H1 (cell line): ENCODE measurements around the gene IREB2. TPM values are rescaled to one million over a fixed set of nuclear protein-coding genes. Genes with fewer than 3 reads are reported as not detected.

Experiments
- CTCF ChIA-PET: fragments of 300-600 bp; sonication (Branson Sonifier 250); formaldehyde crosslinking; loops from one replicate; lab custom pipeline; 2021; ENCODE audit not compliant: partially characterized antibody; lab: Charles Lee
- POLR2A ChIA-PET: fragments of 300-600 bp; sonication (Branson Sonifier 250); formaldehyde crosslinking; loops from one replicate; lab custom pipeline; 2021; ENCODE audit warnings: inconsistent platforms; ENCODE audit not compliant: partially characterized antibody; lab: Charles Lee
- DNase-seq, 2 experiments: peaks; one replicate each; pipeline versions ENCODE4 v3.0.0 to v3.0.0-alpha.2; 2010 to 2022; ENCODE audit warnings: low spot score in 2 of 2, low read depth in 1 of 2, mixed read lengths in 1 of 2
- FAIRE-seq: peaks from 2 replicates; lab custom pipeline; 2011; peaks lifted over from hg19 to GRCh38; lab: Jason Lieb, UNC
- H2AFZ ChIP-seq: 2 replicates; pipeline ENCODE4 v1.8.1; 2012; ENCODE audit warnings: low read length, inconsistent platforms
- H2AK5ac ChIP-seq: 2 replicates; pipeline ENCODE4 v1.6.1; 2013; ENCODE audit warnings: low read depth, low read length
- H2BK120ac ChIP-seq: replicated peaks from 2 replicates; pipeline ENCODE3; 2013; ENCODE audit warnings: low read depth, low read length, inconsistent platforms
- H2BK12ac ChIP-seq: 2 replicates; pipeline ENCODE4 v1.6.1; 2013; ENCODE audit warnings: low read depth, low read length
- H2BK15ac ChIP-seq: 2 replicates; pipeline ENCODE4 v1.6.1; 2013; ENCODE audit warnings: low read length
- H2BK20ac ChIP-seq: 2 replicates; pipeline ENCODE4 v1.6.1; 2013; ENCODE audit warnings: low read length
- H2BK5ac ChIP-seq: 2 replicates; pipeline ENCODE4 v1.6.1; 2013; ENCODE audit warnings: low read depth, low read length
- H3K14ac ChIP-seq: 2 replicates; pipeline ENCODE4 v1.6.1; 2013; ENCODE audit warnings: inconsistent platforms; ENCODE audit not compliant: insufficient read length
- H3K18ac ChIP-seq: 2 replicates; pipeline ENCODE4 v1.6.1; 2013; ENCODE audit warnings: low read length; ENCODE audit errors: extremely low read depth
- H3K23ac ChIP-seq: 2 replicates; pipeline ENCODE4 v1.6.1; 2013; ENCODE audit warnings: inconsistent platforms; ENCODE audit not compliant: insufficient read length
- H3K23me2 ChIP-seq: 2 replicates; pipeline ENCODE4 v1.6.1; 2013; ENCODE audit warnings: low read depth, low read length
- H3K27ac ChIP-seq: 2 replicates; pipeline ENCODE4 v1.6.1; 2011; ENCODE audit warnings: low read depth, low read length, inconsistent platforms
- H3K27me3 ChIP-seq, 4 experiments: replicated peaks in 1 of 4; 1 replicate in 1 of 4; 2 replicates in 3 of 4; pipeline versions ENCODE4 v1.6.1 to v1.8.1; 2011 to 2013; ENCODE audit warnings: low read length in 3 of 4, mild to moderate bottlenecking in 3 of 4, inconsistent platforms in 2 of 4, mixed read lengths in 2 of 4, moderate library complexity in 1 of 4; ENCODE audit not compliant: control insufficient read depth in 3 of 4, insufficient read depth in 3 of 4; ENCODE audit errors: extremely low read depth in 1 of 4
- H3K36me3 ChIP-seq, 4 experiments: 2 replicates each; pipeline versions ENCODE4 v1.6.1 to v1.8.1; 2011 to 2013; ENCODE audit warnings: mild to moderate bottlenecking in 4 of 4, low read length in 3 of 4, moderate library complexity in 2 of 4, control low read depth in 1 of 4, inconsistent platforms in 1 of 4; ENCODE audit not compliant: insufficient read depth in 4 of 4, control insufficient read depth in 2 of 4
- H3K4ac ChIP-seq: replicated peaks from 2 replicates; pipeline ENCODE3; 2013; ENCODE audit warnings: low read length, low read depth, mixed read lengths, inconsistent platforms; ENCODE audit not compliant: insufficient read length
- H3K4me1 ChIP-seq, 4 experiments: replicated peaks in 1 of 4; 1 replicate in 1 of 4; 2 replicates in 3 of 4; pipeline versions ENCODE4 v1.6.1 to v1.8.1; 2011 to 2013; ENCODE audit warnings: low read length in 3 of 4, inconsistent platforms in 2 of 4, mixed read lengths in 1 of 4; ENCODE audit not compliant: insufficient read depth in 4 of 4, control insufficient read depth in 3 of 4
- H3K4me2 ChIP-seq, 2 experiments: 2 replicates each; pipeline versions ENCODE4 v1.6.1 to v1.8.1; 2011 to 2013; ENCODE audit warnings: low read depth in 2 of 2, low read length in 2 of 2, control low read depth in 1 of 2, inconsistent platforms in 1 of 2, mild to moderate bottlenecking in 1 of 2; ENCODE audit not compliant: insufficient read depth in 1 of 2
- H3K4me3 ChIP-seq, 4 experiments: fragments of 200-600, 300-600 bp in 1 of 4; sonication (generic), shearing (Covaris generic), sonication (Bioruptor Twin) in 1 of 4; 2 replicates each; pipeline versions ENCODE4 v1.5.1 to v1.8.1; 2011 to 2016; ENCODE audit warnings: low read length in 4 of 4, low read depth in 3 of 4, control low read depth in 2 of 4, inconsistent platforms in 2 of 4, mild to moderate bottlenecking in 2 of 4, mixed read lengths in 1 of 4, moderate library complexity in 1 of 4; ENCODE audit not compliant: insufficient read depth in 2 of 4; ENCODE audit errors: extremely low read depth in 1 of 4
- H3K56ac ChIP-seq: replicated peaks from 2 replicates; pipeline ENCODE3; 2013; ENCODE audit warnings: low read depth, mild to moderate bottlenecking, mixed read lengths, low read length, inconsistent platforms; ENCODE audit not compliant: insufficient read length
- H3K79me1 ChIP-seq: 2 replicates; pipeline ENCODE4 v1.6.1; 2013; ENCODE audit warnings: low read depth, low read length, control low read depth
- H3K79me2 ChIP-seq, 2 experiments: 2 replicates each; pipeline versions ENCODE4 v1.6.1 to v1.8.1; 2012 to 2013; ENCODE audit warnings: low read length in 2 of 2, mild to moderate bottlenecking in 2 of 2, inconsistent platforms in 1 of 2; ENCODE audit not compliant: insufficient read depth in 2 of 2, control insufficient read depth in 1 of 2
- H3K9ac ChIP-seq, 4 experiments: replicated peaks in 1 of 4; 1 replicate in 1 of 4; 2 replicates in 3 of 4; pipeline versions ENCODE4 v1.6.1 to v1.8.1; 2011 to 2013; ENCODE audit warnings: low read depth in 3 of 4, low read length in 3 of 4, control low read depth in 2 of 4, mild to moderate bottlenecking in 2 of 4, moderate library complexity in 2 of 4, inconsistent platforms in 1 of 4; ENCODE audit errors: extremely low read depth in 1 of 4
- H3K9me3 ChIP-seq, 2 experiments: 2 replicates each; pipeline versions ENCODE4 v1.6.1 to v1.8.1; 2012 to 2013; ENCODE audit warnings: mild to moderate bottlenecking in 2 of 2, moderate library complexity in 2 of 2, control low read depth in 1 of 2, inconsistent platforms in 1 of 2, low read depth in 1 of 2, low read length in 1 of 2, mixed read lengths in 1 of 2; ENCODE audit not compliant: insufficient read depth in 2 of 2
- H4K20me1 ChIP-seq, 2 experiments: replicated peaks in 1 of 2; 2 replicates each; pipeline versions ENCODE3 to v1.8.1; 2011 to 2013; ENCODE audit warnings: inconsistent platforms in 2 of 2, low read length in 2 of 2, mild to moderate bottlenecking in 1 of 2; ENCODE audit not compliant: insufficient read depth in 2 of 2, control insufficient read depth in 1 of 2
- H4K5ac ChIP-seq: 2 replicates; pipeline ENCODE4 v1.6.1; 2013; ENCODE audit warnings: low read length, low read depth, mixed read lengths, inconsistent platforms; ENCODE audit not compliant: insufficient read length
- H4K8ac ChIP-seq: 2 replicates; pipeline ENCODE4 v1.8.0; 2013; ENCODE audit warnings: mild to moderate bottlenecking, moderate library complexity, low read length, inconsistent platforms; ENCODE audit not compliant: insufficient read depth; ENCODE audit errors: extremely low read depth
- H4K91ac ChIP-seq: replicated peaks from 2 replicates; pipeline ENCODE3; 2013; ENCODE audit warnings: low read length, mixed read lengths, inconsistent platforms; ENCODE audit not compliant: insufficient read length
- POU5F1 ChIP-seq: IDR thresholded peaks from 2 replicates; pipeline ENCODE4 v1.6.1; 2011; ENCODE audit warnings: low read depth, mild to moderate bottlenecking, low read length, moderate library complexity
- RBBP5 ChIP-seq: IDR thresholded peaks from 2 replicates; pipeline ENCODE4 v1.7.1; 2012; ENCODE audit warnings: low read depth, mild to moderate bottlenecking, inconsistent platforms, low read length, moderate library complexity, borderline replicate concordance
- SRF ChIP-seq: IDR thresholded peaks from 2 replicates; pipeline ENCODE4 v1.6.1; 2011; ENCODE audit warnings: mild to moderate bottlenecking, low read depth, low read length, moderate library complexity
- WGBS, 2 experiments: shearing (Covaris generic) in 1 of 2; methylation state at CpG; one replicate each; pipeline versions ENCODE4 v1.1.6 to v1.1.7; 2013 to 2015; ENCODE audit warnings: low lambda C conversion rate in 2 of 2, mixed read lengths in 2 of 2, inconsistent platforms in 1 of 2, low coverage in 1 of 2, missing lambda C conversion rate in 1 of 2; ENCODE audit not compliant: insufficient replicate concordance in 2 of 2, insufficient coverage in 1 of 2, insufficient read length in 1 of 2; ENCODE audit errors: extremely low coverage in 1 of 2, missing lambda C conversion rate in 1 of 2; 5-methylcytosine and 5-hydroxymethylcytosine counted together
- polyA plus RNA-seq, 7 experiments: library from polyadenylated mRNA; depleted of rRNA in 3 of 7; stranded (reverse) in 5 of 7; unstranded in 2 of 7; fragments of >200 nt in 5 of 7; fragments of 200-250 nt in 2 of 7; gene quantifications; 1 replicate in 5 of 7; 2 replicates in 1 of 7; 4 replicates in 1 of 7; pipeline versions ENCODE4 v1.2.1 to v1.2.3, GENCODE V29; 2011 to 2013; ENCODE audit warnings: missing spikeins in 2 of 7, mixed read lengths in 2 of 7
- total RNA-seq: library from RNA; stranded (reverse); fragmentation: NEBNext Ultra II Directional; extraction: Animal tissue kit (Norgen Biotek cat#: 25700); gene quantifications from 2 replicates; pipeline ENCODE4 v1.2.1, GENCODE V29; 2021
- TF ChIP-seq, protein P1 (sequence below): IDR thresholded peaks from 2 replicates; pipeline ENCODE4 v1.6.1; 2011; ENCODE audit warnings: low read depth, mild to moderate bottlenecking, low read length; ENCODE audit not compliant: insufficient read depth

The IREB2 gene
- total and polyA plus RNA-seq, 2 of the 8 experiments (the other 6 are each of a cell fraction or from before 2014, with no cell fraction given), result 21.0 to 103 TPM

GRCh38 chr15:78509726-78510312, 71.8 kb downstream of the IREB2 start:
- 92% methylated on average over 6 of the region's 6 CpGs; no CpG with 5 or more reads in 1 of the 2 experiments for WGBS, 2 experiments
- TF ChIP-seq RBBP5 (no peak), SRF (no peak), POU5F1 (no peak)
- TF ChIP-seq, protein P1, sequence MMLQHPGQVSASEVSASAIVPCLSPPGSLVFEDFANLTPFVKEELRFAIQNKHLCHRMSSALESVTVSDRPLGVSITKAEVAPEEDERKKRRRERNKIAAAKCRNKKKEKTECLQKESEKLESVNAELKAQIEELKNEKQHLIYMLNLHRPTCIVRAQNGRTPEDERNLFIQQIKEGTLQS, result no peak

More at GRCh38 chr15:78509726-78510312, 71.8 kb downstream of the IREB2 start:
- H3K18ac ChIP-seq, result no peak overlapping the region
- no peak overlapping the region for H4K5ac ChIP-seq
- POLR2A ChIA-PET, result interaction anchor here (0.9 kb wide), 1 partner anchor 13 kb away, joined by 3 read pairs; no protein-coding TSS in a partner anchor
- H3K9me3 ChIP-seq, result no peaks in the 10 kb centered on the region; a peak in 1 of 4 replicates
- H3K27me3 ChIP-seq, result peaks cover 0 to 14% (median 8%) of the 10 kb centered on the region in 4 experiments; a peak in 6 of 7 replicates
- no peak overlapping the region for H2BK12ac ChIP-seq
- H3K9ac ChIP-seq, result no peak overlapping the region
- no peak overlapping the region for H3K4ac ChIP-seq
- H3K23ac ChIP-seq, result no peak overlapping the region
- H3K4me3 ChIP-seq, result no peak overlapping the region
- H4K91ac ChIP-seq, result no peak overlapping the region
- no peak overlapping the region; the same call in 1 of the 2 replicates for H2BK20ac ChIP-seq
- H2AK5ac ChIP-seq, result no peak overlapping the region
- no peaks in the 10 kb centered on the region for H4K20me1 ChIP-seq
- CTCF ChIA-PET, result interaction anchor here (1.7 kb wide), 1 partner anchor 32 kb away, joined by 4 read pairs; no protein-coding TSS in a partner anchor
- H3K23me2 ChIP-seq, result peaks cover 11% of the 10 kb centered on the region; the same call in 1 of the 2 replicates
- FAIRE-seq (no peak), DNase-seq (no peak)
- H2AFZ ChIP-seq, result no peak overlapping the region
- H4K8ac ChIP-seq, result no peak overlapping the region
- no peaks in the 10 kb centered on the region for H3K79me1 ChIP-seq
- H3K79me2 ChIP-seq, result no peaks in the 10 kb centered on the region
- no peaks in the 10 kb centered on the region for H3K36me3 ChIP-seq
- no peak overlapping the region for H2BK15ac ChIP-seq
- H2BK5ac ChIP-seq, result no peak overlapping the region
- peaks cover 0 to 5% (median 1%) of the 10 kb centered on the region in 4 experiments; a peak in 2 of 7 replicates for H3K4me1 ChIP-seq
- H2BK120ac ChIP-seq, result no peak overlapping the region
- H3K4me2 ChIP-seq, result no peak overlapping the region
- H3K14ac ChIP-seq, result no peak overlapping the region
- no peak overlapping the region for H3K56ac ChIP-seq
- H3K27ac ChIP-seq, result no peak overlapping the region
